ENCODE data around the gene SZT2.

SZT2 gene

DNA sequence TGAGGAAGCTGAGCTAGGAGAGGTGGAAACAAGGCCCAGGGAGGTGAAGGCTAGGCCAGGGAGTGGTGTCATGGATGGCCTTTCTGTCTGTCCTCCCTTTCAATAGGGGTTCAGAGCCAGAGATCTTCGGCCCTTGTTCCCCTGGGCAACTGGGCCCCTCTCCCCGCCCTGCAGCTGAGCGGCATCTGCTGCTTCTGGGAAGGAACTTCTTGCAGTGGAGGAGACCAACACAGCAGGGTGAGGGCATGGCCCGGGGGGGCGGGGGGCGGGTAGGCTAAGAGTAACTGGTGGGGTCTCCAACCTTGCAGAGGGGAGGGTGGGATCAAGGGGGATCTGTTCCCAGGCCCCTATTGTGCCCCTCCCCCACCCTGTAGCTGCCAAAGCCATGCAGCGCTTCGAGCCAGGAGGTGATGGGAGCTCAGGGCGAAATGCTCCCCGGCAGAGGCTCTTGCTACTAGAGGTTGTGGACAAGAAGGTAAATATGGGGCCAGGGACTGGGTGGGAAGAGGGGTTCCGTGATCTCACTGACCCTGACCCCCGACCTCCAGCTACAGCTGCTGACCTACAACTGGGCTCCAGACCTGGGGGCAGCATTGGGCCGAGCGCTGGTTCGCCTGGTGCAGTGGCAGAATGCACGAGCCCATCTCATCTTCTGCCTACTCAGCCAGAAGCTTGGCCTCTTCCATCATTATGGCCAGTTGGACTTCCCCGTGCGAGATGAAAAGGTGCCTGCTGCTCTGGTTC, 52.4 kb downstream of the SZT2 start:
- DNase-seq (ENCODE audit: low spot score): no peak

GRCh38 chr1:43442756-43443155, 53.1 kb downstream of the SZT2 start:
- no peak for DNase-seq (ENCODE audit: low spot score)

DNA sequence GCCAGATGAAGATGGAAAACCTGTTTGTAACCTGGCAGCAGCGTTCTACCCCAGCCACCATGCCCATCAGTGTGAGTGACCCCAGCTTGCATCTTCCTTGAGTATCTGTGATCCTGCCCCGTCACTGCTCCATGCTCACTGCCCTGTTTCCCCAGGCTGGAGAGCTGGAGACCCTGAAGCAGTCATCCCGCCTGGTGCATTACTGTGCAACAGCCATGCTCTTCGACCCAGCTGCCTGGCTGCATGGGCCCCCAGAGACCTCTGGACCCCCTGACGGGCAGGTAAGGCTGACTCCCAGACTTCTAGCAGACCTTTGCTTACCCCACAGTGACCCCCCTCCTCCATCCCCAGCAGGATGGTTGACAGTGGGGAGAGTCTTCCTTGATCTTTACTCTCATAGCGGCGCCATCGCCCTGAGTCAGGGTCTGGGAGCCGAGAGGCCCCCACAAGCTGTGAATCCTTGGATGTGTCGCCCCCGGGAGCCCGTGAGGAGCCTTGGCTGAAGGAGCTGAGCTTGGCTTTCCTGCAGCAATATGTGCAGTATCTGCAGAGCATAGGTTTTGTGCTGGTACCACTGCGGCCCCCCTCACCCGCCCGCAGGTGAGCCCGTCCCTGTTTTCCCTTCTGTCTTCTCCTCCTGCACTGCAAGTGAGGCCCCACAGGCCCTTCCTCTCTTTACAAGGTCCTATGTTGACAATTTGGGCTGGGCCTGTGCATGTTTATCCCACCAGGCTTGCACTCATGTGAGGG, 53.7 kb downstream of the SZT2 start:
- DNase-seq (ENCODE audit: low spot score): no peak

DNA sequence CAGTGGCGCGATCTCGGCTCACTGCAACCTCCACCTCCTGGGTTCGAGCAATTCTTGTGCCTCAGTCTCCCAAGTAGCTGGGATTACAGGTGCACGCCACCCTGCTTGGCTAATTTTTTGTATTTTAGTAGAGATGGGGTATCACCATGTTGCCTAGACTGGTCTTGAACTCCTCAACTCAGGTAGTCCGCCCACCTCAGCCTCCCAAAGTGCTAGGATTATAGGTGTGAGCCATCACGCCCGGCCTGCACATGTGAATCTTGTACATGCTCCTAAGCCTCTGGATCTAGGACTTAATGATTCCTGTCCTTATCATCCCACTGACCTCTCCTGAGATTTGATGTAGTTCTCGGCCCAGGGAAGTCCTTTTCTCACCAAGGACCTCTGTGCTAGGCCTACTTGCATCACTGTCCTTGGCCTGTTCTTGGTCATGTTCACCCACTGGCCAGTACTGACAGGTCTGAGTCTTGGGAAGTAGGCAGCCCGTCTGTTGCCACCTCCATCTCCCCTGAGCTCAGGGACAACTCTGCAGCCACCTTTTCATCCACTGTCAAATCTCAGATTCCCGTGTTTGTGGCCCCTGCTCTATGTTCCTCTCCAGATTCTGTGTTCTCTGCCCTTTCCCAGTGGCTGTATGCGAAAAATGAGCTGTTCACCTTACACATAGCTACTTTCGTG, 54.6 kb downstream of the SZT2 start:
- DNase-seq (ENCODE audit: low spot score): no peak

DNA sequence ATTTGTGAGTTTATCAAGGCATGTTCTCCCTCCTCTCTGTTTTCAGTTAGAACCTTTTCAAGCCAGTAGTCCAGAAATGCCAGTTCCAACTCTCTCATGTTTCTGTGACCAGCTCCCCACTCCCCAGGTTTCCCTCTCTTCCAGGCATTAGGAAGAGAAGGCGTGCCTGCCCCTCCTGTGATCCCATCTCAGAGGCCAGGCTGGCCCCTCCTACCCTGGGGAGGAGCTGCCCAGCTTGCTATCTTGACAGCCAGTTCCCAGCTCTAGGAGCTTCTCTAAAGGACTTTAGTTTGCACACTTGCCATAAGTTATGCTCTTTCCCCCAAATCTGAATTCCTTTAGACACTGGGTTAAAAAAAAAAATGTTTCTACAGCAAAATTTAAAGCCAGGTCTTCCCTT, 55.1 kb downstream of the SZT2 start:
- DNase-seq (ENCODE audit: low spot score): no peak

DNA sequence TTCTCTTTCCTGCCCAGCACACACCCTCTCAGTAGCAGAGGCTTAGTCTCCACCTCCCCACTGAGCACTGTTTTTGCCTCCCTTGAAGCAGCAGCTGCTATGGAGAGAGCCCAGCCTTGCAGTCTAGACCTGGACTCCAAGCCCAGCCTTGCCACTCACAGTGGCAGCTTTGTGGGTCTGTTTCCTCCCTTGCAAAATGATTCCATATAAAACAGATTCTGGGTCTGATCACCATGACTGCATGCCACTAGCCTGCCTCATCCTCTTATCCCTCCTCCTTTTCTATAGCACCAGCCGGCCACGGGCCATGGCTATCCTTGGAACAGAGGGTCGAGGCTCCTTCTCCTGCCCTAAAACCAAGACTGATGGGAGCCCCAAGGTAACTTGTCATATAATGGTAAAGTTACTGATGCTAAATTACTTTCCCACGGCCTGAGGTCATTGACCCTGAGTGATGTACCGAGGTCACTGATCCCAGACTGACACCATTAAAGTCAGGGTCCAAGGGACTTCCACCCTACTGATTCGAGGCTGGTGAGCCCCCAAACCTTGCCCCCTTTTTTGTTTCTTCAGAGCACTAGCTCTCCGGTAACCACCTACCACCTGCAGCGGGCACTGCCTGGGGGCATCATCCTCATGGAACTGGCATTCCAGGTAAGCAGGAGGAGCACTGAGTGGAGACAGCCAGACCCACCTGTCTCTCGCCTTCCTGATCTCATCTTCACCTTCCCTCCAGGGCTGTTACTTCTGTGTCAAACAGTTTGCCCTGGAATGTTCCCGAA, 56.1 kb downstream of the SZT2 start:
- DNase-seq (ENCODE audit: low spot score): no peak

DNA sequence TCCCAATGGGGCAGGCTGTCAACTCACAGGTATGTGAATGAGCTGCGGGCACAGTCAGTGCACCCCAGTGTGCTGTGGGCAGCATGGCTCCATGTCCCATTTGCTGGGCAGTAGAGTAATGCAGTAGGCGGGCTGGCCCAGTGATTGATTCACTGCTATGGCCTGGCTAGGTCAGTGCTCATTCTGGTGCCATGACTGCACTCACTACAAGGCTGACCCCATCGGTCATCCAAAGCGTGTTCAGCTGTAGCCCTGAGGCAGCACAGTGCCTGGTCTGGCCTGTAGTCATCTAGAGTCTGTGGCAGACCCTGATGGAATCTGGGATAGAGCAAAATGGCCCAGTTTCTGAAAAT, 56.7 kb downstream of the SZT2 start:
- no peak for DNase-seq (ENCODE audit: low spot score)

DNA sequence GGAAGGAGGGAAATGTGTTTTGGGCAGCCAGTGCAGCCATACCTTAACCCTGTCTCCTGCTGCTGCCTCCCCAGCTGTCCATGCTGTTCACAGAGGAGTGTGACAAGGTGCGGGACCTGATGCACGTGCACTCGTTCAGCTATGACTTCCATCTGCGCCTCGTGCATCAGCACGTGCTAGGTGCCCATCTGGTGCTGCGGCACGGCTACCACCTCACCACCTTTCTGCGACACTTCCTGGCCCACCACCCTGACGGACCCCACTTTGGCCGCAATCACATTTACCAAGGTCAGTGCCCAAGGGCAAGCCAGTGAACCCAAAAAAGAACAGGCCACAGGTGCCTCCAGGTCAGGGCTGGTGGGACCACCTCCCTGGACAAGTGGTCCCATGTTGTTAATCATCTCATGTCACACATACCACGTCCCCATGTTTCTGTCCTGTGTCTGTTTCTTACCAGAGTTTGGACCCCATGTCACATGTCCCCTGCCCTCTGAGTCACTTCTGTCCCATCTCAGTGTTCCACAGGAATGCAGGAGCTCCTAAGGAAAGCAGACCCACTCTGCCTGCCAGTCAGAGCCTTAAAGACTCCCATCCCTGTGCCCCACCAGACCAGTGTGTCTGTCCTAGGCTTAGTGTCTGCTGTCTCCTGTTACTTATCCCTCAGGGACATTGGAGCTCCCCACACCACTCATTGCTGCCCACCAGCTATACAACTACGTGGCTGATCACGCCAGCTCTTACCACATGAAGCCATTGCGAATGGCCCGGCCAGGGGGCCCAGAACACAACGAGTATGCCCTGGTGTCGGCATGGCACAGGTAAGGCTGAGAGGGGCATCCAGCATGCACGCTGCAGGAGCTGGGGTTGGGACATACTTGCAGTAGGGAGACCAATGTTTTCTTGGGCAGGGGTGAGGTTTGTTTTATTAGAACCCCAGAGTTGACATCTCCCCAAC, 57.5 kb downstream of the SZT2 start:
- DNase-seq (ENCODE audit: low spot score): no peak

DNA sequence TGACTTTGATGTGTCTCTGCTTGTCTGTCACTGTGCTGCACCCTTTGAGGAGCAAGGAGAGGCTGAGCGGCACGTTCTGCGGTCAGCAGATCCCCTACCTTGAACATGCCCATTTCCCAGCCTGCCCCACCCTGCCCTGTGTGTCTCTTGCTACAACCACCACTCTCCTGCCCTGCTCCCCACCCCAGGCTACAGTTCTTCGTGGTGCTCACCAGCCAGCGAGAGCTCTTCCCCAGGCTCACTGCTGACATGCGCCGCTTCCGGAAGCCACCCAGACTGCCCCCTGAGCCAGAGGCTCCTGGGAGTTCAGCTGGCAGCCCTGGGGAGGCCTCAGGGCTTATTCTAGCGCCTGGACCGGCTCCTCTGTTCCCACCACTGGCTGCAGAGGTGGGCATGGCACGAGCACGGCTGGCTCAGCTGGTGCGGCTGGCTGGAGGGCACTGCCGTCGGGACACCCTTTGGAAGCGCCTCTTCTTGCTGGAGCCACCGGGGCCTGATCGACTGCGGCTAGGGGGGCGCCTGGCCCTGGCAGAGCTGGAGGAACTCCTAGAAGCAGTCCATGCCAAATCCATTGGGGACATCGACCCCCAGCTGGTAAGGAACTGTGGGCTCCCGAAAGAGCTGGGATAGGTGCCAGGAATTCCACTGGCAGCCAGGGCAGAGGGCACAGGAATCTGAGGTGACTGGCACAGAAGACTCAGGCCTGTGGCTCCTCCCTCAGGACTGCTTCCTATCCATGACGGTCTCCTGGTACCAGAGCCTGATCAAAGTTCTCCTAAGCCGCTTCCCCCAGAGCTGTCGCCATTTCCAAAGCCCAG, 58.4 kb downstream of the SZT2 start:
- no peak for DNase-seq (ENCODE audit: low spot score)

- no peak for DNase-seq (ENCODE audit: low spot score)
Measured at GRCh38 chr1:43448955-43449707, 59.4 kb downstream of the SZT2 start.

GRCh38 chr1:43449708-43450069, 60.0 kb downstream of the SZT2 start:
- DNase-seq (ENCODE audit: low spot score): no peak

DNA sequence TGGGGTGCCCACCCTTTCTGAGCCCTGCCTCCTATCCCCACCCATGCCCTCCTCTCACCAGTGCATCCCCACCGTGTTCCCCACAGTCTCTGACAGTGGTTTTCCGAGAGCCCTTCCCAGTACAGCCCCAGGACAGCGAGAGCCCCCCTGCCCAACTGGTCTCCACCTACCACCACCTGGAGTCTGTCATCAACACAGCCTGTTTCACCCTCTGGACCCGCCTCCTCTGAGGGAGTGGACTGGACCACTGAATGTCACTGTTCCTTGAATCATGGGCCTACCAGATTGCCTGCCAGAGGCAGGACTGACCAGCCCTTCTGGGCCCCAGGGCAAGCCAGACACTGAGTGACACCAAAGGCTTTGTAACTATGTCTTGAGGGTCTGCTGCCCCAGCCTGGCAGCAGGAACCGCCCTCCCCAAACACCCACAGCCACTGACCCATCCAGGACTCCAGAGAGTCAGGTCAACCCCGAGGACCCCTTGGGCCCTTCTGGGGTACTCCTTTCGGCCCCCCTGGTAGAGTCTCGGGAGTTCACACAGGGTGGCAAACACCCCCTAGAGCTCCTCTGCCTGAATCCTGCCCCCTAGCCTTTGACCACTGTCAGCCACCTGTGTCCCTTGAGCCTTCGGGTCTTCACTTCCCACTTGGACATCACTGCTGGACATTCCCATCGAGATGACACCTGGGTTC, 60.7 kb downstream of the SZT2 start:
- DNase-seq (ENCODE audit: low spot score): no peak

GRCh38 chr1:43451157-43451591, 61.5 kb downstream of the SZT2 start:
- DNase-seq (ENCODE audit: low spot score): no peak

DNA sequence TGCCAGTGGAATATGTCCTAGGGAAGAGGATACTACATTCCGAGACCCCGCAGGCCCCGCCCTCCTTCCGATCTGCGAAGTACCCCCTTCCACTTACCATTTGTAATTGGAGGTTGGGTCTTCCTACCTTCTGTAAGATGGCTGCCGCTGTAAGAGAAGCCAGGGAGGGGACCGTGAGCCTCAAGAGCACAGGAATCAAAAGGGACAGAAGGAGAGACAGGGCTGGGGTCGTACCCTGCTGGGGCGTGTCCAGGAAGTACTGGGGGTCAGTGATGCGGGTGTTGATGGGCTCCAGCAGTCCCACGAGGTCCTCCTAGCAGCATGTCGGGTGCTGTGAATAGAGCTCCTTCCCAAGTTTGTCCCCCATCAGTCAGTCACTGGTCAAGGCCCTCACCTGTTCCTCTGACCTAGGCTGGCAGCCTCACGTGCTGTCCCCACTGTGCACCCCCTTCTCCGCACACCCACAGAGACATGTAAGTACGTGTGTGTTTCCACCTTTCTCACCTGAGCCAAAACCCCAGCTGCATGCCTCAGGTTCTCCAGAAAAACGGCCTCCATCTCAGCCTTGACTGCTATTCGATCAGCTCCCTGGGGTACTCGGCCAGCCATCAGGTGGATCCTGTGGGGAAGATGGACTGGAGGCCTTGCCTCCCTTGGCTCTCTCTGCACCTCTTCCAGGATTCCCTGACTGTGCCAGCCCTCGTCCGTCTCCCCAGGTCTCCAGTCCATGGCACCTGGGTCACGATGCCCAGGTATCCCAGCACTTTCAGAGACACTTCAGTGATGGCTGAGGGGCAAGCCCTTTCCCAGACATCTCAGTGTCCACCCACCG, 62.2 kb downstream of the SZT2 start:
- DNase-seq (ENCODE audit: low spot score): no peak

GRCh38 chr1:43452789-43453441, 63.2 kb downstream of the SZT2 start:
- DNase-seq (ENCODE audit: low spot score): peak; percentile 41

DNA sequence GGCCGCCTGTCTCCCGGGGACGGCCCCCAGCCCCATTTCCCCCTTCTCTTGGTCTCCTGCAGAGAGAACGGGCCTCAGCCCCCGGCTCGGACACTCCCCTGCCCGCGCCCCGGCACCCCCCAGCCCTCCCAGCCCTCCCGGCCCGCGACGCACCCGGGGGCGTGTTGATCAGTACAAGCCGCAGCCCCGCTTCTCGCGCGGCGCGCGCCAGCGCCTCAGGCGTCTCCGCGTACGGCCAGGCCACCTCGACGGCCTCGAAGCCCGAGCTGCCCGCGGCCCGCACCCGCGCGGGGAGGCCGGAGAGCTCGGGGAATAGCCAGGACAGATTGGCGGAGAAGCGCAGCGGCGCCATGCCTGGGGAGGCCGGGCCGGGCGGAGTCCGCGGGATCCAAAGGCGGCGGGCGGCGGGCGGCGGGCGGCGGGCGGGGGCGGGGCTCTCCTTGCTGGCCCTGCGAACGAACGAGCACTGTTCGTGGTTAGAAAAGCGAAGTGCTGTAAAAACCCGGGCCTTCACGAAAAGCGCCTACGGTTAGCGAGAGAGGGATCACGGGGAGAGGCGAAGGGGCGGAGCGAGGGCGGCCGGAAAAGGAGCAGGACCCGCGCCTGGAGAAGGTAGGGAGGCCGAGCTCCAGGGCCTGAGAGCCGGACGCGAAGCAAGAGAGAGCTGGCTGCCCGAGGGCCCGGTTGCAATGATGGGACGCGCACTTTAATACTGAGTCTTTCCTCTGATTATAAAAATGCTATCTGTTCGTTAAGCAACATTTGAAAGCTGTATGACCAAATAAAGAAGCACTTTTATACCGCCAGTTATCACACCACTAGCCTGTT, 64.0 kb downstream of the SZT2 start, which contains the start of gene HYI:
HYI (minus strand) TSS at position 490 of the 828 bp plus-strand sequence; CDS start at position 352, 138 bp downstream.
- peak; percentile 61 for DNase-seq (ENCODE audit: low spot score)

All from HuH-7.5 (cell line).